ENCODE results near the gene NAXE.

DNA sequence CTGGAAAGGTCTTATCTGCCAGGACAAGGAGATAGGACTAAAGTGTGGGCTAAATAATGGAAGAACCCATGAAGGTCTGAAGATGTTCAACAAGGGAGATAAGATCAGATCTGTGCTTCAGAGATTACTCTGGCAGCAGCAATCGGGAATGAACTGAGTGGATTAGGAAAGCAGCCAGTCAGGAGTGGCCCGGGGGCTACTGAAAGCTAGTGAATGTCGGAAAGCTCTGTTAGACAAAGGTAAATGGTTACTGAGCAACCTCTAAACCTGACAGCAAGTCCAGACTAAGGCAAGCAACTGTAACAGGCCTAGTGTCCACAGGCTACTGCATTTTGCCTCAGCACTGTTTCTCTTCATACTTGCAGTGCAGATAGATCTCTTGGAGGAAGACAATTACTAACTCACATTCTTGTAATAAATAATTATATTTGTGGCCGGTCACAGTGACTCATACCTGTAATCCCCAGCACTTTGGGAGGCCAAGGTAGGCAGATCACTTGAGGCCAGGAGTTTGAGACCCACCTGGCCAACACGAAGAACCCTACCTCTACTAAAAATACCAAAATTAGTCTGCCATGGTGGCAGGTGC, 31.7 kb upstream of the NAXE start:
- TF ChIP-seq EZH2 (IDR thresholded peaks at IDR 0.05; ENCODE audit: borderline replicate concordance) (no peak), EZH2phosphoT487 (IDR thresholded peaks at IDR 0.05; ENCODE audit: low read depth, severe bottlenecking, unreplicated experiment) (no peak)
- TF ChIP-seq, protein P1, sequence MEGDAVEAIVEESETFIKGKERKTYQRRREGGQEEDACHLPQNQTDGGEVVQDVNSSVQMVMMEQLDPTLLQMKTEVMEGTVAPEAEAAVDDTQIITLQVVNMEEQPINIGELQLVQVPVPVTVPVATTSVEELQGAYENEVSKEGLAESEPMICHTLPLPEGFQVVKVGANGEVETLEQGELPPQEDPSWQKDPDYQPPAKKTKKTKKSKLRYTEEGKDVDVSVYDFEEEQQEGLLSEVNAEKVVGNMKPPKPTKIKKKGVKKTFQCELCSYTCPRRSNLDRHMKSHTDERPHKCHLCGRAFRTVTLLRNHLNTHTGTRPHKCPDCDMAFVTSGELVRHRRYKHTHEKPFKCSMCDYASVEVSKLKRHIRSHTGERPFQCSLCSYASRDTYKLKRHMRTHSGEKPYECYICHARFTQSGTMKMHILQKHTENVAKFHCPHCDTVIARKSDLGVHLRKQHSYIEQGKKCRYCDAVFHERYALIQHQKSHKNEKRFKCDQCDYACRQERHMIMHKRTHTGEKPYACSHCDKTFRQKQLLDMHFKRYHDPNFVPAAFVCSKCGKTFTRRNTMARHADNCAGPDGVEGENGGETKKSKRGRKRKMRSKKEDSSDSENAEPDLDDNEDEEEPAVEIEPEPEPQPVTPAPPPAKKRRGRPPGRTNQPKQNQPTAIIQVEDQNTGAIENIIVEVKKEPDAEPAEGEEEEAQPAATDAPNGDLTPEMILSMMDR (IDR thresholded peaks at IDR 0.05; ENCODE audit: poor library complexity) = no peak
